Endothelial cell of umbilical vein (primary cell): ENCODE measurements around the gene PFKFB4. TPM values are rescaled to one million over a fixed set of nuclear protein-coding genes. Genes with fewer than 3 reads are reported as not detected.

ENCODE experiments used
- BruUV-seq: library from RNA; stranded (reverse); fragments of 400-500 nt; replicated peaks from 2 replicates; lab custom pipeline; 2021; lab: Mats Ljungman, UMichigan
- CTCF ChIA-PET: fragments of 300-600, 350-600 bp; sonication (Branson Sonifier 250); formaldehyde crosslinking; loops from one replicate; lab custom pipeline; 2021; ENCODE audit warnings: antibody characterized with exemption, inconsistent platforms; lab: Charles Lee
- POLR2A ChIA-PET: fragments of 300-600, 350-600 bp; sonication (Branson Sonifier 250); formaldehyde crosslinking; loops from one replicate; lab custom pipeline; 2021; ENCODE audit warnings: antibody characterized with exemption, inconsistent platforms; lab: Charles Lee
- DNase-seq: peaks from one replicate; pipeline ENCODE4 v3.0.0-alpha.2; 2011; ENCODE audit warnings: low read depth, low spot score
- FAIRE-seq: peaks from 2 replicates; lab custom pipeline; 2011; peaks lifted over from hg19 to GRCh38; lab: Jason Lieb, UNC
- H2AFZ ChIP-seq: 2 replicates; pipeline ENCODE4 v1.6.0; 2012; ENCODE audit warnings: low read depth, low read length, control low read depth, inconsistent platforms
- H3K27ac ChIP-seq: 2 replicates; pipeline ENCODE4 v1.5.1; 2011; ENCODE audit warnings: low read depth, mild to moderate bottlenecking, control low read depth, low read length, moderate library complexity; ENCODE audit not compliant: insufficient read depth
- H3K27me3 ChIP-seq, 2 experiments: 2 replicates each; pipeline versions ENCODE4 v1.6.0 to v1.6.1; 2011; ENCODE audit warnings: low read length in 2 of 2, mixed read lengths in 1 of 2; ENCODE audit not compliant: control insufficient read depth in 2 of 2, insufficient read depth in 2 of 2
- H3K36me3 ChIP-seq, 2 experiments: 2 replicates in 1 of 2; 3 replicates in 1 of 2; pipeline ENCODE4 v1.5.1; 2011; ENCODE audit warnings: low read length in 2 of 2, mild to moderate bottlenecking in 1 of 2, moderate library complexity in 1 of 2; ENCODE audit not compliant: control insufficient read depth in 2 of 2, insufficient read depth in 2 of 2; ENCODE audit errors: extremely low read depth in 1 of 2
- H3K4me1 ChIP-seq: 3 replicates; pipeline ENCODE4 v1.5.1; 2011; ENCODE audit warnings: mild to moderate bottlenecking, low read length; ENCODE audit not compliant: control insufficient read depth, insufficient read depth; ENCODE audit errors: extremely low read depth
- H3K4me2 ChIP-seq: 2 replicates; pipeline ENCODE4 v1.6.1; 2011; ENCODE audit warnings: low read length, control low read depth, mixed read lengths; ENCODE audit not compliant: insufficient read depth
- H3K4me3 ChIP-seq, 3 experiments: fragments of 200-600 bp in 1 of 3; sonication (generic), shearing (Covaris generic) in 1 of 3; replicated peaks in 1 of 3; 2 replicates each; pipeline ENCODE4 v1.5.1; 2011 to 2016; ENCODE audit warnings: control low read depth in 3 of 3, low read length in 3 of 3, mild to moderate bottlenecking in 2 of 3, inconsistent platforms in 1 of 3, low read depth in 1 of 3, moderate library complexity in 1 of 3; ENCODE audit not compliant: insufficient read depth in 1 of 3
- H3K79me2 ChIP-seq: 2 replicates; pipeline ENCODE4 v1.6.0; 2012; ENCODE audit warnings: low read length, inconsistent platforms; ENCODE audit not compliant: control insufficient read depth, insufficient read depth
- H3K9ac ChIP-seq: replicated peaks from 2 replicates; pipeline ENCODE3; 2011; ENCODE audit warnings: low read length, control low read depth; ENCODE audit not compliant: insufficient read depth; ENCODE audit errors: extremely low read depth
- H3K9me1 ChIP-seq: replicated peaks from 3 replicates; pipeline ENCODE4 v1.6.0; 2011; ENCODE audit warnings: mild to moderate bottlenecking, low read length; ENCODE audit not compliant: control insufficient read depth, insufficient read depth; ENCODE audit errors: extremely low read depth
- H3K9me3 ChIP-seq: replicated peaks from 2 replicates; pipeline ENCODE4 v1.5.1; 2012; ENCODE audit warnings: low read length, inconsistent platforms; ENCODE audit not compliant: control insufficient read depth, insufficient read depth
- H4K20me1 ChIP-seq: replicated peaks from 2 replicates; pipeline ENCODE3; 2011; ENCODE audit warnings: mild to moderate bottlenecking, low read length; ENCODE audit not compliant: control insufficient read depth, insufficient read depth; ENCODE audit errors: extremely low read depth
- EZH2 ChIP-seq: IDR thresholded peaks from 2 replicates; pipeline ENCODE4 v1.6.1; 2012; ENCODE audit warnings: borderline replicate concordance, low read depth, mild to moderate bottlenecking, moderate library complexity, low read length, inconsistent platforms; ENCODE audit not compliant: severe bottlenecking
- FOS ChIP-seq: IDR thresholded peaks from 2 replicates; pipeline ENCODE4 v1.6.1; 2011; ENCODE audit warnings: mild to moderate bottlenecking, low read length, moderate library complexity, borderline replicate concordance; ENCODE audit not compliant: insufficient read depth
- GATA2 ChIP-seq: IDR thresholded peaks from 2 replicates; pipeline ENCODE4 v1.7.0; 2011; ENCODE audit warnings: low read depth, mild to moderate bottlenecking, moderate library complexity, mixed read lengths, low read length; ENCODE audit not compliant: insufficient read length, insufficient read depth
- JUN ChIP-seq: IDR thresholded peaks from 2 replicates; pipeline ENCODE4 v1.6.1; 2011; ENCODE audit warnings: borderline replicate concordance, low read depth; ENCODE audit not compliant: insufficient read length, insufficient read depth
- MAX ChIP-seq: IDR thresholded peaks from 2 replicates; pipeline ENCODE4 v1.6.1; 2011; ENCODE audit not compliant: insufficient read depth, insufficient read length
- MYC ChIP-seq: IDR thresholded peaks from one replicate; pipeline ENCODE4 v1.6.1; 2011; ENCODE audit warnings: mild to moderate bottlenecking, low read depth, low read length
- POLR2A ChIP-seq: IDR thresholded peaks from 2 replicates; pipeline ENCODE4 v1.6.1; 2012; ENCODE audit warnings: low read depth, mild to moderate bottlenecking, control low read depth, low read length
- POLR2AphosphoS5 ChIP-seq: IDR thresholded peaks from 2 replicates; pipeline ENCODE4 v1.6.1; 2012; ENCODE audit warnings: low read depth, mild to moderate bottlenecking, control low read depth, low read length, moderate library complexity; ENCODE audit not compliant: insufficient read depth
- dilution Hi-C: fragments of 300-500 bp; cut with MboI; formaldehyde crosslinking; loops from one replicate; pipeline ENCODE4 v1.15.0; 2019; ENCODE audit warnings: low sequenced_read_pairs; ENCODE audit not compliant: extremely low pct_ligation_motif_present
- intact Hi-C: fragments of 100-400 bp; cut with micrococcal nuclease; formaldehyde crosslinking; loops from one replicate; pipeline ENCODE4 v1.10.0; 2022
- polyA plus RNA-seq, 4 experiments: library from polyadenylated mRNA; depleted of rRNA in 3 of 4; stranded (reverse) in 3 of 4; unstranded in 1 of 4; fragments of >200 nt; gene quantifications; 2 replicates each; pipeline versions ENCODE4 v1.2.1 to v1.2.3, GENCODE V29; 2011 to 2012; ENCODE audit warnings: missing spikeins in 1 of 4
- total RNA-seq: library from RNA; stranded (reverse); gene quantifications from 2 replicates; pipeline ENCODE4 v1.2.3, GENCODE V29; 2021
- TF ChIP-seq, protein P1 (sequence below), 2 donors: IDR thresholded peaks; 1 replicate in 1 of 2; 2 replicates in 1 of 2; pipeline ENCODE4 v1.5.1; 2011; ENCODE audit warnings: low read length in 2 of 2, mild to moderate bottlenecking in 2 of 2, moderate library complexity in 2 of 2, control low read depth in 1 of 2, inconsistent platforms in 1 of 2, low read depth in 1 of 2; ENCODE audit not compliant: insufficient read depth in 1 of 2; ENCODE audit errors: extremely low read depth in 1 of 2

The PFKFB4 gene
- total and polyA plus RNA-seq, 2 donors (not counting 3 experiments of a cell fraction or from before 2014, with no cell fraction given) = 4.0 to 4.2 TPM

DNA sequence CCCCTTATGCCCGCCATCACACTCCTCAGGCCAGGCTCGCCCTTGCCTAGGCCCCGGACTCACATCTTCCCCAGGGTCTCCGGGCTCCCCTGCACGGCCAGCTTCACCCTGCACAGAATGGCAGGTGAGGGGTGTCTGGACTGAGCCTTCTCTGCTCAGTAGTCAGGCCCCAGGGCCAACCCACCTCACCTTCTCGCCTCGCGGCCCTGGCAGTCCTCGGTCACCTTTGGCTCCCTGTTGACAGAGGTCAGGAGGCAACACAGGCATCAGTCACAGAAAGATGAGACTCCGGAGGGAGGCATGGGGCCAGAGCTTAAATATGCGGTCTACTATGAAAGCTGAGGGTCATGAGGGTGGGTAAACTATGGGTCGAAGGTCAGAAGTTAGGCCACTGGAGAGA lies 15.3 kb upstream of the PFKFB4 start:
- Histone ChIP-seq H3K4me2 (no peak overlapping the region), H3K79me2 (no peaks in the 10 kb centered on the region), H3K9me3 (no peaks in the 10 kb centered on the region), H3K36me3 (no peaks in the 10 kb centered on the region), H3K9ac (no peak overlapping the region), H3K27ac (no peak overlapping the region), H3K4me1 (no peaks in the 10 kb centered on the region), H2AFZ (no peak overlapping the region), H3K27me3 (no peaks in the 10 kb centered on the region), H3K9me1 (no peaks in the 10 kb centered on the region), H3K4me3 (no peak overlapping the region), H4K20me1 (no peaks in the 10 kb centered on the region)
- BruUV-seq = no TSS peak
- CTCF ChIA-PET = interaction anchor here (1.8 to 2.2 kb wide), 2 partner anchors 13 to 136 kb away, joined by 6 to 7 read pairs; no protein-coding TSS in a partner anchor
- dilution Hi-C loops = no loop called here
- no peak for DNase-seq
- intact Hi-C loops = no loop called here
- POLR2A ChIA-PET = no interaction called here
- no peak for FAIRE-seq
- TF ChIP-seq FOS = no peak
- TF ChIP-seq EZH2 = no peak
- no peak for TF ChIP-seq GATA2
- TF ChIP-seq MAX = no peak
- TF ChIP-seq JUN = no peak

GRCh38 chr3:48569808-48570450 lies 13.3 kb upstream of the PFKFB4 start:
- no peaks in the 10 kb centered on the region for H4K20me1 ChIP-seq
- H2AFZ ChIP-seq = no peak overlapping the region
- FAIRE-seq (no peak), DNase-seq (no peak)
- POLR2A ChIA-PET = no interaction called here
- no peaks in the 10 kb centered on the region for H3K79me2 ChIP-seq
- dilution Hi-C loops = no loop called here
- intact Hi-C loops = no loop called here
- H3K27ac ChIP-seq = no peak overlapping the region
- H3K9me3 ChIP-seq = no peaks in the 10 kb centered on the region
- no peak overlapping the region for H3K4me2 ChIP-seq
- H3K9ac ChIP-seq = no peak overlapping the region
- TF ChIP-seq, protein P1, sequence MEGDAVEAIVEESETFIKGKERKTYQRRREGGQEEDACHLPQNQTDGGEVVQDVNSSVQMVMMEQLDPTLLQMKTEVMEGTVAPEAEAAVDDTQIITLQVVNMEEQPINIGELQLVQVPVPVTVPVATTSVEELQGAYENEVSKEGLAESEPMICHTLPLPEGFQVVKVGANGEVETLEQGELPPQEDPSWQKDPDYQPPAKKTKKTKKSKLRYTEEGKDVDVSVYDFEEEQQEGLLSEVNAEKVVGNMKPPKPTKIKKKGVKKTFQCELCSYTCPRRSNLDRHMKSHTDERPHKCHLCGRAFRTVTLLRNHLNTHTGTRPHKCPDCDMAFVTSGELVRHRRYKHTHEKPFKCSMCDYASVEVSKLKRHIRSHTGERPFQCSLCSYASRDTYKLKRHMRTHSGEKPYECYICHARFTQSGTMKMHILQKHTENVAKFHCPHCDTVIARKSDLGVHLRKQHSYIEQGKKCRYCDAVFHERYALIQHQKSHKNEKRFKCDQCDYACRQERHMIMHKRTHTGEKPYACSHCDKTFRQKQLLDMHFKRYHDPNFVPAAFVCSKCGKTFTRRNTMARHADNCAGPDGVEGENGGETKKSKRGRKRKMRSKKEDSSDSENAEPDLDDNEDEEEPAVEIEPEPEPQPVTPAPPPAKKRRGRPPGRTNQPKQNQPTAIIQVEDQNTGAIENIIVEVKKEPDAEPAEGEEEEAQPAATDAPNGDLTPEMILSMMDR (IDR thresholded peaks at IDR 0.05; ENCODE audit: extremely low read depth in 1 of 2, insufficient read depth in 1 of 2, low read depth in 1 of 2, low read length in 2 of 2) = no peak
- no peak for TF ChIP-seq FOS
- TF ChIP-seq MAX = no peak
- no peak for TF ChIP-seq GATA2
- no peak for TF ChIP-seq JUN
- TF ChIP-seq POLR2AphosphoS5 = no peak
- TF ChIP-seq EZH2 = no peak
- no peak for TF ChIP-seq MYC
- TF ChIP-seq POLR2A = no peak
- no peaks in the 10 kb centered on the region for H3K27me3 ChIP-seq
- no TSS peak for BruUV-seq
- no peak overlapping the region for H3K4me3 ChIP-seq
- H3K9me1 ChIP-seq = no peaks in the 10 kb centered on the region
- H3K36me3 ChIP-seq = no peaks in the 10 kb centered on the region
- CTCF ChIA-PET = no interaction called here
- H3K4me1 ChIP-seq = no peaks in the 10 kb centered on the region
